Esophagus mucosa (tissue), 1 donor: Measurements from ENCODE around the gene AIRE. TPM values are rescaled to one million over a fixed set of nuclear protein-coding genes. Genes with fewer than 3 reads are reported as not detected.
A peak's percentile ranks its signal among the peaks of the same experiment; 100 is the strongest.
"Not testable (repeated sequence)": the region's sequence is repeated elsewhere in the genome, so short reads cannot be mapped to it uniquely, and the experiment has no call there.

ENCODE experiments used
- ATAC-seq: fragments of 200-7000 bp; cut with Tn5 transposase; one replicate; pipeline ENCODE4 v1.9.1; 2020
- total RNA-seq: library from RNA; stranded (reverse); gene quantifications from one replicate; pipeline ENCODE4 v1.2.4, GENCODE V29; 2023
- donor health status: DM: yes; HTN: yes; CAD: no.

The AIRE gene
- total RNA-seq, 1 donor from 2014 or later: not detected

DNA sequence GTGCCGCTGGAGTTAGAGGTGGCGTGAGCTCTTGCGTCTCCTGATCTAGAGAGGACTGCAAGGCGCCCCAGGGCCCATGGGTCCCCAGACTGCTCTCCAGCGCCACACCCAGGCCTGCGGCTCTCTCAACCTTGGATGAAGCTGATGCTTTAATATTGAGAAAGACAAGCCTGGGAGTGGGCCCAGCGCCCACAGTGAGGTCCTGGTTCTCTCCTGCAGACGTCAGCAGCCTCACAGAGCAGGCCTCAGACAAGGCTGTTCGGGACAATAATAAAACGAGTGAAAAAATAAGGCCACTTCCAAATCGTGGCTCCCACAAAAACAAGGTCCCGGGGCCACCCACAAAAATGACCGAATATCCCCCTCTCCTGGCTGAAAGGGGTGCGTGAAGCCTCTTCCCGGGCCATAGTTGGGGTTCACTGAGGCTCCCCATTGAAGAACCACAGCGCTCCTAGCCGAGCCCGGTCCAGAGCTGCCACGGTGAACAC is 18.0 kb upstream of the AIRE start:
- peak; percentile 44 for ATAC-seq

DNA sequence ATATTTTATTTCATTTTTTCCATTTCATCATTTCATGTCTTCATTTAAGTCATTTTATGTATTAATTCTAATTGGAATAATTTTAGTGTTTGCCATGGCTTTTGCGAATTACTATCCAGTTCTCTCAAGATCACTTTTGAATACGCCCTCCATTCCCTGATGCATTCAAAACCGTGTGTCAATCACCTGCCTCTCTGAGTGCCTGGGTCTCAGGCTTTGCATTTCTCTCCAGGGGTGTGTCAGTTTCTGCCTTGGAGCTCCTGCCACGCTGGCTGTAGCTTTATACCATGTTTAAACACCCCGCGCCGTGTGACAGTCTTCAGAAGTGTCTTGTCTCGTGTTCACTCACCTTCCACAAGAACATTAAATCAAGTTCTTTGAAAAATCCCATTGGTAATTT is 16.6 kb upstream of the AIRE start:
- no peak for ATAC-seq

DNA sequence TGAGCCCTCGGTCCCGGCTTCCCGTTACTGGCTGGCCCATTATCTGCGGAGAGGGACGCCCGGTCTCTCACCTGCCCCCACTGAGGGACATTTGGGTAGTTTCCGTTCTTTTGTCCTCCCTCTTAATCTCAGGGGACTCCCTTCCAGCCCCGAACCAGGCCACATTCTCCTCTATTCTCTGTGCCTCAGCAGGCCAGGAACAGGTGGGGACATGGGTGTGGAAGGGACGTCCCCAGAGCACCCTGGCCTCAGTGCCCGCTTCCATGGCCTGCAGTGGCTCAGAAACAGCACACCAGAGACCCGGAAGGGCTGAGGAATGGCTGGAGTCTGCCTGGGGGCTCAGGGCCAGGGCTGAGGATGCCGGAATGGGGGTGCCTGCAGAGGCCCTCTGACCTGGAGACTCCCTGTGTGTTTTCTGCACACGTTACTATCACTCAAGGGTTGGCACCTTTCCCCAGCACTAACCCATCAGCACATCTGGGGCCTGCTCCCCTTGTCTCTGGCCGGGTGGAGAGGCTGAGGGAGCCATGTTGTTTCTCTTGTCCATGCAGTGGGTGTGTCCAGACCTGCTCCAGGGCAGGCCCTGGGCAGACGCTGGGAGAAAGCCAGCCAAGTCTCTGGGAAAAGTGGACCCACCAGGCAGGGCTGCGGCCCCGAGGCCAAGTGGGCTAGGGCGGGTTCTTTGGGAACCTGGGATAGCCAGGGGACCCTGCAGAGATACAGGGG is 14.0 kb upstream of the AIRE start:
- no peak for ATAC-seq

DNA sequence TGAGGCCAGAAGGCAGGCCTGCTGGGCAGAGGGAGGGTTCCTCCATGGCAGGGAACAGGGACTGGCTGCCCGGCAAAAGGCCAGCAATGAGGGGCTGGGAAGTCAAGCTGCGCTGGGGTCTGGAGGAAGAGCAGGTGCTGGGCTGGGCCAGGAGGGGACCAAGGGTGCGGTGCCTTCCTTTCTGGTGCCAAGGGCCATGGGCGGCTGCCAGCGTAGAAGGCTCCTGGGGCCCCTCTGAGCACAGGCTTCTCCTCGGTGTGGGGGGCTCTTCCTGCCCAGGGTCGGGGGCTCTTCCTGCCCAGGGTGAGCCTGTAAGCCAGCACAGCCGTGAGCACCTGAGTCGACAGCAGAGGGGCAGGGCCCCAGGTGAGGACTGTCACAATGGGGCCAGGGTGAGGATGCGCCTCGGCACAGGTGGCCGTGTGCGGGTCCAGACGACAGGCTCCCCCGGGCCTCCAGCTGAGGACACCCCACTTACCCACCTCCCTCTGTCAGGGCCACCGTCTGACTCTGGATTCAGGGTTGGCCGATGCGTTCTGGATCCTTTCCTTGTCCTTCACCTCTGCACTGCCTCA is 13.3 kb upstream of the AIRE start:
- peak; percentile 18 for ATAC-seq

DNA sequence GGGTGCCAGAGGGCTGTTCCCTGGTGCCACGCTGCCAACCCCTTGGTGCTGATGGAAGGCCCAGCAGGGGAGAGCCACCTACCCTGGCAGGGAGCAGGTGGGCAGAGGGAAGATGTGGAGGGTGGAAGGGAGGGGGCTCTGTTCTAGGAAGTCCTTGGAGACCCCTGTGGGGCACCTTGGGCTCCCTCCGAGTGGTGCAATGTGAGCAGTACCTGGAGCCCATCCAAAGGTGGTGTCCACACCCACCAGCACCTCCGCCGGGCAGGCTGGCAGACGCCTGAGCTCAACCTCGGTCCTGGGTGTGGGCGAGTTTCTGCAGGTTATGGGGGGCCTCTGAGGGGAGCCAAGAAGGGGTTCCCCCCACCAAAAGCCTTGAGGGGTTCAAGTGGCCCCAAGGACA is 12.6 kb upstream of the AIRE start:
- peak; percentile 20 for ATAC-seq

DNA sequence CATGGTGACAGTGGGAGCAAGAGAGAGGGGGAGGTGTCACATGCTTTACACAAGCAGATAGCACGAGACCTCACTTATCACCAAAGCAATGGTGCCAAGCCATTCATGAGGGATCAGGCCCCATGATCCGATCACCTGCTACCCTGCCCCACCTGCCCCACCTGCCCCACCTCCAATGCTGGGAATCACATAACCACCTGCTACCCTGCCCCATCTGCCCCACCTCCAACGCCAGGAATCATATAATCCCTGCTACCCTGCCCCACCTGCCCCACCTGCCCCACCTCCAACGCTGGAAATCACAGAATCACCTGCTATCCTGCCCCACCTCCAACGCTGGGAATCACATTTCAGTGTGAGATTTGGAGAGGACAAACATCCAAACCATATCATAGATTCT is 10.6 kb upstream of the AIRE start:
- no peak for ATAC-seq

DNA sequence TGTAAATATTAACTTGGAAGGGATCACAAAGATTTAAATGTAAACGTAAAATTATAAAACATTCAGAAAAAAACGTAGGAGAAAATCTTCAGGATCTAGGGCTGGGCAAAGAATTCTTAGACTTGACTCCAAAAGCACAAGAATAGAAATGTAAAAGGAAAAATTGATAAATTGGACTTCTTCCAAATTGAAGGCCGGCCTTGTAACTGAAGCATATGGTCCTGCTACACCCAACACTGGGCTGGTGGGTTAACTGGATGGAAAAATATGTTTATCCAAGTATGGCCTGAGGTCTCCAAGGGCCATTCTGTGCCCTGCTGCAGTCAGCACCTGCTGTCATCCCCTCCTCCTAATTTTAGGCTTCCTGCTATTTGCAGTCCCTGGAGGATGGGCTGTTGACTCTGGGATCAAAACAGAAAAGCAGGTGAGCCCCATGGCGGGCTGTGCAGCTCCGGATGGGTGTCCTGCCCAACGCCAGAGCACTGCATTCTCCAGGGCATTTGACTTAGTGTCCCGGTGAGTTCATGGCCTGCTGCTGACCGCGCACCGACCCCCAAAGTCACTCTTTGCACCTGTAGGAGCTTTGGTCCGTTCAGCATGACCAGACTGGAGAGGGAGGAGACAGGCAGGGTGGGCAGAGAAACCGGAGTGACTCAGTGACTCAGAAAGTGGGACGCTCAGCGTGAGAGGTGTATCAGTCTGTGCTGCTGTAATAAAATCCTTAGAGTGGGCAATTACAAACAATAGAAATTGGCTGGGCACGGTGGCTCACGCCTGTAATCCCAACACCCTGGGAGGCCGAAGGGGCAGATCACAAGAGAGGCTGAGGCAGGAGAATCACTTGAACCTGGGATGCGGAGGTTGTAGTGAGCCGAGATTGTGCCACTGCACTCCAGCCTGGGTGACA is 6.1 kb upstream of the AIRE start:
- ATAC-seq: no peak

DNA sequence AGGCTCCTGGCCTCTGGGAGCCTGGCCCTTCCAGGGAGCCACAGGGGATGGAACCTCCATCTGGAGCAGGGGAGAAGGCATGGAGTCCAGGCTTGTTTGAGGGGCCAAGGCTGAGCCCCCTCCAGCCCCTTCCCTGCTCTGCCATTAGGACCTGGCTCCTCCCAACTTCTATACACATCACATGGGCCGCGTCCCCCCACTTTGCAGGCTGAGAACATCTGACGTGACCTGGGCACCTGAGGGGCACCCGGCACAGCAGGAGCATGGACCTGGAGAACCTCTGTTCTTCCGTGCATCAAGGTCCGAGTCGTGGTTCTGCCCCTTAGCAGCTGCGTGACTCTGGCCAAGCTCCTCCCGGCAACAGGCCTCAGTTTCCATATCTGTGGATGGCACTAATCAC is 3.9 kb upstream of the AIRE start:
- ATAC-seq: no peak

DNA sequence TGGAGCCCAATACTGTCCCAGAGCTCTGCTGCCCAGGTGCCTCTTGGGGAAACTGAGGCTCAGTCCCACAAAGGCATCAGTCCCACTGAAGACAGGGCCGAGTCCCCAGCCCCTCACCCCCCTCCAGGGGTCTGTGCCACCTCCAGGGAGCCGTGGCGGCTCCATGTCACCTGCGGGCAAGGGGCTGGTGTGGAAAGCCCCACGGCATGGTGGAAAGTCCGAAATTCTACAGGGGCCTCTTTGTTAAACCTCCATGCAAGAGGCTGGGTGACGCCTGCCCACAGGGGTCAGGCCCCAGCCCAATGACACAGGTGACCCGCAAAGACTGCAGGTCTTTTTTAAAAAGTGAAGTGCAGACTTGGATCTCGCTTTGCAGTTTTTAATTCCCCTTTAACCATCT is 3.3 kb upstream of the AIRE start:
- no peak for ATAC-seq

DNA sequence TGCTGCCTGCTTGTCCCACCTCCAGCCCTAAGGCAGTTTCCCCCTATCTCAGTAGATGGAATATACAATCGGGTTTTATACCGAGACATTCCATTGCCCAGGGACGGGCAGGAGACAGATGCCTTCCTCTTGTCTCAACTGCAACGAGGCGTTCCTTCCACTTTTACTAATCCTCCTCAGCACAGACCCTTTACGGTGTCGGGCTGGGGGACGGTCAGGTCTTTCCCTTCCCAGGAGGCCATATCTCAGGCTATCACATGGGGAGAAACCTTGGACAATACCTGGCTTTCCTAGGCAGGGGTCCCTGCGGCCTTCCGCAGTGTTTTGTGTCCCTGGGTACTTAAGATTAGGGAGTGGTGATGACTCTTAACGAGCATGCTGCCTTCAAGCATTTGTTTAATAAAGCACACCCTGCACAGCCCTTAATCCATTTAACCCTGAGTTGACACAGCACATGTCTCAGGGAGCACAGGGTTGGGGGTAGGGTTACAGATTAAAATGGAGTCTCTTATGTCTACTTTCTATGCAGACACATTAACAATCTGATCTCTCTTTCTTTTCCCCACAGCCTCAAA is 2.4 kb upstream of the AIRE start:
- ATAC-seq: not testable (repeated sequence)

DNA sequence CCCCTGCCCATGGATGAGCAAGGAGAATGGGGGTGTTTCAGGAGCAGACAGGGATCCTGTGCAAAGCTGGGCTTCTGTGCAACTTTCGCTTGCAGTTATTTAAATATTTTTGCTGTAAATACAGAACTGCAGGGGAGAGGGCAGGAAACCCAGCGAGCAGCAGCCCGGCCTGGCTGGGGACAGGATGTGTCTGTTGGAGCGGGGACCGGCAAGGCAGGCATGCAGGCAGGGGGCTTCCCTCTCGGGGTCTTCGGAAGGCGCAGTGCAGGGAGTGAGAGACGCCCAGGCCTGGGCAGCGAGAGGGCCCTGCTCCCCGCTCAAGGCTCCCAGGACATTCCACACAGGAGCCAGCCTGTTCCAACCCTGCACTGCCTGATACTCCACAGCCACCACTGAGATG is 1.7 kb upstream of the AIRE start:
- no peak for ATAC-seq

DNA sequence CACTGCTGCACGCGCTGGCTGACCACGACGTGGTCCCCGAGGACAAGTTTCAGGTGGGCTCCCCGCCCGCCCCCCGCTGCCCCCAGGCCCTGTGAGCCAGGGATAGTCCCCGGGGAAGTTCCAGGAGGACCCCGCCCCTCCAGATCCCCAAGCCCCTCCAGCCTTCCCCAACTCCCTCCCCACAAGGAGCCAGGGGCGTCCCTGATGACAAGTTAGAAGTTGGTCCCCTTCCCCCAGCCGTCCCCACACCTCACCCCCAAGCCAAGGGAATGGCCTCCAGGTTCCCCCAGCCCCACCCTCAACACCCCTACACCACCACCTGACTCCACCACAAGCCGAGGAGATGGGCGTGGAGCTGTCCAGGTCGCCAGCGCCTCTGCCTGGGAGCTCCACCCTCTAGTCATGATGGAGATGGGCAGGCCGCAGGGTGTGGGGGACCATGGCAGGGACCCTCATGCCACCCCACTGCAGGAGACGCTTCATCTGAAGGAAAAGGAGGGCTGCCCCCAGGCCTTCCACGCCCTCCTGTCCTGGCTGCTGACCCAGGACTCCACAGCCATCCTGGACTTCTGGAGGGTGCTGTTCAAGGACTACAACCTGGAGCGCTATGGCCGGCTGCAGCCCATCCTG is 525 bp downstream of the AIRE start:
- no peak for ATAC-seq

DNA sequence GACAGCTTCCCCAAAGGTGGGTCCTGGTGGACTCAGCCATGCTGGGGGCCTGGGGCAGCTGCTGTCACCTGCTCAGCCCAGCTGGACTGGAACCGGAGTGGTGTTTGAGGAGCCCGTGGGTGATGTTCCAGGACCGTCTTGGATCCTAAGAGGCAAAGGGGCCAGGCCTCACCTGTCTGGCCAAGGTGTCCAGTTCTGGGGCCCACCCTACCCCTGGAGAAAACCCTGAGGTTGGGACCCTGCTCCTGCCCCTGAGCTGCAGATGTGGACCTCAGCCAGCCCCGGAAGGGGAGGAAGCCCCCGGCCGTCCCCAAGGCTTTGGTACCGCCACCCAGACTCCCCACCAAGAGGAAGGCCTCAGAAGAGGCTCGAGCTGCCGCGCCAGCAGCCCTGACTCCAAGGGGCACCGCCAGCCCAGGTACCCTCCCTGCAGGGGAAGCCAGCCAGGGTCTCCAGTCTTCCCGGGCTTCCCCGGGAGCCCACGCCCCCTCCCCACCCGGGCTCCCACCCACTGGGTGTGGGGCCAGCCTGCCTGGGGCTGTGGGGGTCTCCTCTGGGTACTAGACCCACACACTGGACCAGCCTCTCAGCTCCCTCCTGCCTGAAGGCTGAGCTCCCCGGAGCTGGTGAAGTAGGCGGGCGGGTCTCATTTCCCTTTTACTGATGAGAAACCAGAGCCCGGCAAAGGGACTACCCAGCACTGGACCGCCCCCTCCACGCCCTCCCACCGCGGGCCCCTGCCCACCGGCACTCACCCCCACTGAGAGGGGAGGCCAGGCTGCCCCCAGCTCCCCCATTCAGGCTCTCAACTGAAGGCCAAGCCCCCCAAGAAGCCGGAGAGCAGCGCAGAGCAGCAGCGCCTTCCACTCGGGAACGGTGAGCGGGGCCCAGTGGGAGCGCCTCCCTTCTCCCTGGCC is 1.3 kb downstream of the AIRE start:
- ATAC-seq: no peak

DNA sequence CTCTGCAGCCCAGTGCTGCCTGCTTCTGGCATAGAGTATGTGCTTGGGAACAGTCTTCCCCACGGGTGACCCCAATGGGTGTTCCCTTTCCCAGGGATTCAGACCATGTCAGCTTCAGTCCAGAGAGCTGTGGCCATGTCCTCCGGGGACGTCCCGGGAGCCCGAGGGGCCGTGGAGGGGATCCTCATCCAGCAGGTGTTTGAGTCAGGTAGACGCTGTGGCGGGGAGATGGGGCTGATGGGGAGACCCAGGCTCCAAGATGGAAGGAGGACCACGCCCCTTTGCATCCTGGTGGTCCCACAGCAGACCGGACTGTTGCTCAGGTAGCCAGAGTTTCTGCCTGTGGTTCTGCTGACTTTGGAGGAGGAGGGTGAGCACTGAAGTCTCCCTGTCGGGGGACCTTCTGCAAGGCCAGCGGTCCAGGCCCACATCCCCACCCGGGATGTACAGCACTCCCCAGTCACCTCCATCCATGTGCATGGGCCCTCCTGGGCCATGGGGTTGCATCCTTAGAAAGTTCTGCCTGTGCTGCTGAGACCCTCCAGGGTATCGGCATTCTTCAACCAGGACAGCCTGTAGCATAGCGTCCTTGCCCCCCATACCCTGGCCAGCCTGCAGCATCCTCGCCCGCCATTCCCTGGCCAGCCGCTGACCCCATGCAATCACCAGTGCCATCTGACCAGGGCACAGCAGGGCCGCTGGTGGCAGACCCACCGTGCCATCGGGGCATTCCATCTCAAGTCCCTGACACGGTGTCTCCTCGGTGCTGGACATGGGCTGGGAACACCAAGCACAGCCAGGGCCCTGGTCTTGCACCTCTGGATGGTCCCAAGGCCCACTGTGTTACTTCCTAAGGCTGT is 2.8 kb downstream of the AIRE start:
- ATAC-seq: no peak

DNA sequence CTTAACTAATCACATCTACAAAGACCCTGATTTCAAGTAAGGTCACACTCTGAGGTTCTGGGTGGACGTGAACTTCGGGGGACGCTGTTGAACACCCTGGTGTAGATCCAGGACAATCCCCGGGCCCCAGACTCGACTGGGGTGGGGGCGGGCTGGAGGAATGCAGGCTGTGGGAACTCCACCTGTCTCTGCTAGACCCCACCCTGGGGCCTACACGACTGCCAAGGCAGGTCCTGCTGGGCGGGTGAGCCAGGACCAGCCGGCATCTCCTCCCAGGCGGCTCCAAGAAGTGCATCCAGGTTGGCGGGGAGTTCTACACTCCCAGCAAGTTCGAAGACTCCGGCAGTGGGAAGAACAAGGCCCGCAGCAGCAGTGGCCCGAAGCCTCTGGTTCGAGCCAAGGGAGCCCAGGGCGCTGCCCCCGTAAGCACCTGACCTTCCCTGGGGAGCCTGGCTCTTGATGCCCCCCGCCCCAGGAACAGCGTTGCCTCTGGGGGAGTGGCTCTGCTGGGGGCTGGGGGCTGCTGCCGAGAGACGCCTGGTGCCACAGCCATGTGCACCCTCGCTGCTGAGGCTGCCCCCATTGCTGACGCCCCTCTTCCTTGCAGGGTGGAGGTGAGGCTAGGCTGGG is 3.8 kb downstream of the AIRE start:
- no peak for ATAC-seq

DNA sequence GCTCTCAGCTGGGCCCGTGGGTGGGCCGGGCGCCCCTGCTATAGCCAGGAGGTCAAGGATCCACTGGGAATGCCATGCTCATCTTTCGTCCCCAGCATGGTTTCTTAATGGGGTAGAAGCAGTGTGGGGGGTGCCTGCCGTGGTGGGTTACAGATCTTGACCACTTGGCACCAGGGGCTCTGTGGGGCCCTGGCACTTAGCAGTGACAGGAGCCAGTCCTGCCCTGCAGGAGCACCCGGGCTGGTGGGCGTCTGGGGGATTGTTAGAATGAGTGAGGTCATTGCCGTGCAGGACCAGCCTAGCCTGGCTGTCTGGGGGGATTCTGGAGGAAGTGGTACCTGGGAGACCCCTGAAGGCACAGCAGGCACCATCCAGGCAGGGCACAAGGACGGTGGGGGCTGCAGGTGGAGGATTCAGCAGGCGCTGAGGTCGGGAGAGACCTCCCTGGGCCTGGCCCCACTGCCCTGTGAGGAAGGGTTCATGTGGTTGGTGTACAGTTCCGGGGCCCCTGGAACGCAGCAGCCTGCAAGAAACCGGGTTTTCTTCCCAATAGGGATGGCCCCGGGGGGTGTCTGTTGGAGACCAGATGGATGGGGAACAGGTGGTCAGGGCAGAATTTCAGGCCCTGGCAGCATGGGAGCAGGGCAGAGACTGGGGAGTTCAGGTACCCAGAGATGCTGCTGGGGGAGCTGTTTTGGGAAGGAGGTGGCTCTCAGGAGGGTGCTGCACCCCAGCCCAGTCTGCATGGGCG is 4.8 kb downstream of the AIRE start:
- no peak for ATAC-seq

DNA sequence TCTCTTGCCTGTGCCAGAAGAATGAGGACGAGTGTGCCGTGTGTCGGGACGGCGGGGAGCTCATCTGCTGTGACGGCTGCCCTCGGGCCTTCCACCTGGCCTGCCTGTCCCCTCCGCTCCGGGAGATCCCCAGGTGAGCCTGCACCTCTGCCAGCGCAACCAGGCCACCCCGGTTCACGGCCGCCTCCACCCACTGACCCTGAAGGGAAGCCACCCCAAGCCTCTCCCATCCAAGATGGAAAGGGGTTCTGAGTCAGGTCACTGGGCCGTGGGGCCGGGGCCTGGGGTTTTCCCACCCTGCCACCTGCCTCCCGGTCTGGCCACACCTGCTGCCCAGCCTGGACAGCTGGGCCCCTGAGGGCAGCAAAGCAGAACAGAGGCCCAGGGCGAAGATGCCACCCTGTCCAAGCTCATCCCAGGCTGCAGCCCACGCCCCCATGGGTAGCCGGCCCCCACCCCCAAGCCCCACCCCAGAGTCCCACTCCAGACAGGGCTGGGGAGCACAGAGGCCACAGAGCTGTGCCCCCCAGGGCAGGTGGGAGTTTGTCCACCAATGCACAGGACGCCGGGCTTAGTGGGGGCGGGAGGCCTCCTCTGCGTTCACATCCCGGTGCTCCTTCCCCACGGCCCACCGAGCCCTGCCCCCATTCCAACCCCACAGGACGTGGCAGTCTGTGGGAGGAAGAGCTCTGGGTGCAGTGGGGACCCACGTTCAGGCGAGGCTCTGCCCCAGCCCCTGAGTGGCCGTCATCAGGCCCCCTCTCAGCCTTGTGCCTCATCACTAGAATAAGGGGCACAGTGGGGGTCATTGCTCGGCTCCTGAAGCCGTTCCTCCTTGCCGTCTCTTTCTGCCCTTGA is 5.6 kb downstream of the AIRE start:
- no peak for ATAC-seq
